AG08395 (cell line): ENCODE results near the gene PBX2.

ENCODE experiments used
- DNase-seq: peaks from one replicate; pipeline ENCODE4 v3.0.0; 2012; ENCODE audit warnings: mixed read lengths, low spot score

Gene PBX2

DNA sequence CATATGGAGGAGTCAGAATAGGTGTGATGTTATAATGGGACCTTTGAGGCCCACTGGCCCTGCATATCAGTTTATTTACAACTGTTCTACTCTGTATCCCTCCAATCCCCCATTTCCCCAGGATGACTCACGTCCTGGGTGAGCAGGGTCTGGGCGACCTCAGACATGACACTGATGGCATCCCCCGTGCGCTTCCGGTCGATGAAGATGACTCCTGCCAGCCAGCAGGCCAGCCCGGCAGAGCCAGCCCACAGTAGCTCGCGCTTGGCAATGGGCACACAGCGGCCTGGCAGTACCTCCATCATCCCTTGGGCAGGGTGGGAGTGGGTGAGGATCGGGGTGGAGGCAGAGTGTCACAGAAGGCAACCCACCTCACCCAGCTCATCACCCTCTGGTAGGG is 19.7 kb downstream of the PBX2 start:
- DNase-seq: no peak

DNA sequence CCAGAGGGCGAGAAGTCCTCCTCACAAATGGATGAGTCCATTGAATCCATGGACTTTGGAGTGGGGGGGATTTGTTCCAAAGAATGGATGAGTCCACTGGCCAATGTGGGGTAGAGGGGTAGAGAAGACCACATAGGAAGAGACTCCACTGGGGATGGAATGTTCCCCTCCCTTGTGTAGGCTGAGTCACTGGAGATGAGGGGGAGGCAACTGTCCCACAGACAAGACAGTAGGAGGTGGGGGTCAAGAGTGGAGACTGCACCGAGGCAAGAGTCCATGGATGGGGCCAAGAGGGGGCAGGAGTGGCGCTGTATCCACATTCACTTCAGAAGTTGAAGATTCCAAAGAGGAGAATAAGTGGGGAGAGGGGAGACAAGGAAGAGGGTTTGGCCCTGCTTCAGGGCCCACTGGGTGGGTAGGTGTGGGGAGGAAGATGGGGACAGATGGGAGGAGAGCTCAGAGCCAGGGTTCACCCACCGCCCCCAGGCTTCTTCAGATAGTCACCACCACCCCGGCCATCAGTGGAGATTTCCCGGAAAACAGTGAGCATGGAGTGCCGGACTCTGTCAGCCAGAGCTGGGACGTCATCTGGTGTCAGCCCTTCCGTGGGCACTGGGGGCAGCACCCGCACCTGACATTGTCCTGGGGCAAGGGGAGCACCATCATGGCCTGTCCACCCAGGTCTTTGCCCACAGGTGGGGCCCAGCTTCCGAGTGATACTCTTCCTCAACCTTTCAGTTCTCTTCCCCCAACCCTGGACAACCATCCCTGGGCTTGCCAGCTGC is 21.0 kb downstream of the PBX2 start:
- DNase-seq: no peak

DNA sequence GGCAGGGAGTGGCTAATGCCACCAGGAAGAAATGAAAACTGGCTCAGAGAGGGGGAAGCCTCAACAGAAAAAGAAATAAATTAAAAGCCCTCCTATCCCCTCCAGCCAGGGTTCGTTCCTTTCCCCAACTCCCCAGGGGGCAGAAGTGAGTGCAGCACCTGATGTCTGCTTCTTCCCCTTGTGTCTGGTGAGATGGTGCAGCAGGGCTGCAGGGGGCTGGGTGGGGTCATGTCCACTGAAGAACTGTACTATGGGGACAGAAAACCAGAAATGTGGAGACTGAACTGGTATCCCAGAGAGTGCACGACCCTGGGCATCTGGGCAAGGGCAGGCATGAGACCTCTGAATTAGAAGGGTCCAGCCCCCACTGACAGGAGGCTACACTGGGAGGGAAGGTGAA is 21.7 kb downstream of the PBX2 start:
- no peak for DNase-seq

DNA sequence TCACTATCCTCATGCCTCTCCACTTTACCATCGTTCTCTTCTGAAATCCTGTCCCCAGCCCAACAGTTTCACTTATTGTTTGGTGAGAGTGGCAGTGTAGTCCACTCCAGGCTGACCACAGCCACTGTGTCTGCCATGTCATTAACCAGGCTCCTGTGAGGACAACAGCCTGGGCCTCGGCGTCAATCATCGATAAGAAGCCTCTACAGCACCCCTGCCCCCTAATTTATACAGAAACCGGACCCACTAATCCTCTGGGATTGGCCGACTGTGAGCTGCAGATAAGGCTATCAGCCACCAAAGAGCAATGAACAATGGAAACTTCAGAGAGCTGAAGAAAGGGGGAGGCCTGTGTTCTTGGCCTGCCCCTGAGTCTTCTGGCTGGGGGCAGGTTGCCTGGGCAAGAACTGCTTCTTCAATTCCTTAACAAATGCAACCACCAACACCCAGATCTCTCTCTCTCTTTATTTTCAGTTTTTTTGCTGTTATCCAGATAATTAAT is 22.2 kb downstream of the PBX2 start:
- no peak for DNase-seq

DNA sequence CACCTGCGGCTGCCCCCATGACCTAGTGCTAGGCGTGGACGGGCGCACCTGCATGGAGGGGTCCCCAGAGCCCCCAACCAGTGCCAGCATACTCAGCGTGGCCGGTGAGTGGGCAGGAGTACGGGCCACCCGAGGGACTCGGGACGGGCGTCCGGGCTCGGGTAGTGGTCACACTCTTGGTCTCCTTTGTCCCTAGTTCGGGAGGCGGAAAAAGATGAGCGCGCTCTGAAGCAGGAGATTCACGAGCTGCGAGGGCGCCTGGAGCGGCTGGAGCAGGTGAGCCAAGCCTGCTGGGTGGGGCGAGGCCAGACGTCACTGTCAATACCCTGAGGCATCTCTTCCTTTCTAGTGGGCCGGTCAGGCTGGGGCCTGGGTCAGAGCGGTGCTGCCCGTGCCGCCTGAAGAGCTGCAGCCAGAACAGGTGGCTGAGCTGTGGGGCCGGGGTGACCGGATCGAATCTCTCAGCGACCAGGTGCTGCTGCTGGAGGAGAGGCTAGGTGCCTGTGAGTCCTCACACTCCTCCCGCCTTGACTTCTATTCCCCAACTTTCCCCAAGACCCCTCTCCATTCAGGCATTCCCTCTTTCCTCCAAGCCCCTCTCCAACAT is 22.7 kb downstream of the PBX2 start:
- no peak for DNase-seq

DNA sequence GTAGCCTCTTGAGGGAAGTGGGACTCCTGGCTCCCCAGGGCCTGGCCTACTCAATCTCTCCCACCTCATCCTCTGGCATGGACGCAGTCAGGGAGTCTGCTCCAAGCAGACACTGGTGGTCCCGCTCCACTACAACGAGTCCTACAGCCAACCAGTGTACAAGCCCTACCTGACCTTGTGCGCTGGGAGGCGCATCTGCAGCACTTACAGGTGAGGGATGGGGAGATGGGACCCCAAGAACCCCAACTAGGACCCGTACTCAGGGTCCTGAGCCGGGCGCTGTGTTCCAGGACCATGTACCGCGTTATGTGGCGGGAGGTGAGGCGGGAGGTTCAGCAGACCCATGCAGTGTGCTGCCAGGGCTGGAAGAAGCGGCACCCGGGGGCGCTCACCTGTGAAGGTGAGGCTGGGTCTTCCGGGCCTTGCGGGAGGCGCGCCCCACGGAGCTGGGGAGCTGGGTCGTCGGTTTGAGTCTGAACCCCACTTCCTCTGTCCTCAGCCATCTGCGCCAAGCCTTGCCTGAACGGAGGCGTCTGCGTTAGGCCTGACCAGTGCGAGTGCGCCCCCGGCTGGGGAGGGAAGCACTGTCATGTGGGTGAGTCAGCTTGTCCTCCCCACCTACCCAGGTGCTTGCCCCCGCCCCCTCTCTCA is 23.5 kb downstream of the PBX2 start:
- no peak for DNase-seq

DNA sequence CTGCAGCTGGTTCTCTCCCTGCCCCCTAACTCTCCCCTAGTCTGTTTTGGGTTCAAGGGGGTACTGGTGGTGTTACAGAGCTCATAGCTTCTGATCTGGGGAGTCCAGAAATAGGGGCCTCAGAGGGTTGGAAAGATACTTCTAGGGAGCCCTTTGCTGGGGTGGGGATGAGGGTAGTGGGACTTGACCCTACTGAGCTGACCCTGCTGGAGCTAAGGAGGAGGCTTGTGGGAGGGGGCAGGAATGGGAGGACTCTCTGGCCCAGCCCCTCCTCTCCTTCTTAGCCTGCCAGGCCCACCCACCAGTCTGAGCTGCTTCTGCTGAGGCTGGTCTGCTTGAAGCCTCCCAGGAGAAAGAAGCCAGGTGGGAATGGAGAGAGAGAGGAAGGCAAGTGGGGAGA is 25.7 kb downstream of the PBX2 start, which contains the start of gene EGFL8:
TSS of gene EGFL8 (plus strand) at position 301 of the 400 bp plus-strand sequence. CDS start 1,571 bp downstream, outside the sequence.
- DNase-seq: no peak

DNA sequence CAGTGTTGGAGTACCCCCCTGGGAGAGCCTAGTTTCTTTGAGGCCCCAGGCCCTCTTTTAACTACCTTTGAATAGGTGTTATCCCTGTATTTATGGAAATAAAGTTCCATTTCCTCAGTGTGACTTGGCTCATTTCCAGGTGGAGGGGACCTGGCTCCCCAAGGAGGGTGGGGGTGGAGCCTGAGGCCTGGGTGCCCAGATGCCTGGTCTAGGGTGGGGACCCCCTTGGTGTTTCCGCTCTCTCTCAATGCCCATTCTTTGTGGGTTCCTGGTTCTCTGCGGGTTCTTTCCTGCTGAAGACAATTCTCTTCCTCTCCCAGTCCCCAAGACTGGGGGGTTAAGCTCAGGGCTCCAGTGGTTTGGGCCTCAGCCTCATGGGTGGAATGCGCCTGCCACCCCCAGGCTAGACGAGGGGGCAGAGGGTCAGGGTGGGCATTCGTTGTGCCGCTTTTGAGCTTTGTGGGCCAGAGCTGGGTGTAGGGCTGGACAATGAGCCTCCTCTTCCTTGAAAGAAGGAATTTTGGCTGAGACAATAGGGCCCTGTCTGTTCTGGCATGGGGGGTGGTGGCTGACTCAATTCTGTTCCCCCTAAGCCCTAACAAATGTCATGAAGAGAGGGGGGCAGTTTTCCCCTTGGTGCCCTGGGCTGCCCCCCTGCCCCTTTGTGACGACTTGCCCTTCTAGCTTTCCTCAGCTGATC is 26.3 kb downstream of the PBX2 start:
- no peak for DNase-seq

DNA sequence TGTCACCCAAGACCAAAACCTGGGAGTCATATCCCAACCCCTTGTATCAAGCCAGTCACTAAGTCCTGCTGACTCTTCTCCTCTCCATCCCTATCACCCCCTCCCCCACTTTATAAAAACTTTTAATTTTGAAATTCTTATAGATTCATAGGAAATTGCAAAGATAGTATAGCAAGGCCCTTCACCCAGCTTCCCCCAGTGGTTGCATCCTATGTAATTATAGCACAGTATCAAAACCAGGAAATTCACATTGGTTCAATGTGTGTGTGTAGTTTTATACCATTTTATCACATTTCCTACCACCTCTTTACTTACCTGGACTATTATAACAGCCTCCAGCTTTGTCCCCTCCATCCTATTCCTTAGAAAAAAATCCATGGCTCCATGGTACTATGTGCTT is 31.9 kb downstream of the PBX2 start:
- DNase-seq: no peak

DNA sequence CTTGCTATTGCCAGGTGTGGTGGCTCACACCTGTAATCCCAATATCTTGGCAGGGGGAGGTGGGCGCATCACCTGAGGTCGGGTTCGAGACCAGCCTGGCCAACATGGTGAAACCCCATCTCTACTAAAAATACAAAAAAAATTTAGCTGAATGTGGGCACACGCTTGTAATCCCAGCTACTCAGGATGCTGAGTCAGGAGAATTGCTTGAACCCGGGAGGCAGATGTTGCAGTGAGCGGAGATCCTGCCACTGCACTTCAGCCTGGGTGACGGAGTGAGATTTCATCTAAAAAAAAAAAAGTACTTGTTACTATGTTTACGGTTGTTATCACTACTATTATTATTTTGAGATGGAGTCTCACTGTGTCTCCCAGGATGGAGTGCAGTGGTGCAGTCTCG is 33.1 kb downstream of the PBX2 start:
- DNase-seq: no peak

DNA sequence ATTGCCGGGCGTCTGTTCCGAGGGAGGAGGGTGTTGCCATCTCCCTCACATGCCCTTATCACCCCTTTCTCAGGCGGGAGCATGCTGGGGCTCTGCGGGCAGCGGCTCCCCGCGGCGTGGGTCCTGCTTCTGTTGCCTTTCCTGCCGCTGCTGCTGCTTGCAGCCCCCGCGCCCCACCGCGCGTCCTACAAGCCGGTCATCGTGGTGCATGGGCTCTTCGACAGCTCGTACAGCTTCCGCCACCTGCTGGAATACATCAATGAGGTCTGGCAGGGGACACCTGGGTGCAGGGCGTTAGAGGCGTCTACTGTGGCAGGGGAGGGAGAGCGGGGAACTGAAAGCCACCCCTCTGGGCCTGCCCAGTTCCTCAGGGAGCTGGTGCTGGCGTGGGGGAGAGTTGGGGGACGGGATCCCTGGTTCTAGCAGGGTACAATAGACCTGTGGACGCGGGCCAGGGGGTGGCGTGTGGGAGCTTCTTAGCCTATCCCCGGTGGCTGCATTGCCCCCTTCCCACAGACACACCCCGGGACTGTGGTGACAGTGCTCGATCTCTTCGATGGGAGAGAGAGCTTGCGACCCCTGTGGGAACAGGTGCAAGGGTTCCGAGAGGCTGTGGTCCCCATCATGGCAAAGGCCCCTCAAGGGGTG is 35.4 kb downstream of the PBX2 start:
- DNase-seq: peak; percentile 75

DNA sequence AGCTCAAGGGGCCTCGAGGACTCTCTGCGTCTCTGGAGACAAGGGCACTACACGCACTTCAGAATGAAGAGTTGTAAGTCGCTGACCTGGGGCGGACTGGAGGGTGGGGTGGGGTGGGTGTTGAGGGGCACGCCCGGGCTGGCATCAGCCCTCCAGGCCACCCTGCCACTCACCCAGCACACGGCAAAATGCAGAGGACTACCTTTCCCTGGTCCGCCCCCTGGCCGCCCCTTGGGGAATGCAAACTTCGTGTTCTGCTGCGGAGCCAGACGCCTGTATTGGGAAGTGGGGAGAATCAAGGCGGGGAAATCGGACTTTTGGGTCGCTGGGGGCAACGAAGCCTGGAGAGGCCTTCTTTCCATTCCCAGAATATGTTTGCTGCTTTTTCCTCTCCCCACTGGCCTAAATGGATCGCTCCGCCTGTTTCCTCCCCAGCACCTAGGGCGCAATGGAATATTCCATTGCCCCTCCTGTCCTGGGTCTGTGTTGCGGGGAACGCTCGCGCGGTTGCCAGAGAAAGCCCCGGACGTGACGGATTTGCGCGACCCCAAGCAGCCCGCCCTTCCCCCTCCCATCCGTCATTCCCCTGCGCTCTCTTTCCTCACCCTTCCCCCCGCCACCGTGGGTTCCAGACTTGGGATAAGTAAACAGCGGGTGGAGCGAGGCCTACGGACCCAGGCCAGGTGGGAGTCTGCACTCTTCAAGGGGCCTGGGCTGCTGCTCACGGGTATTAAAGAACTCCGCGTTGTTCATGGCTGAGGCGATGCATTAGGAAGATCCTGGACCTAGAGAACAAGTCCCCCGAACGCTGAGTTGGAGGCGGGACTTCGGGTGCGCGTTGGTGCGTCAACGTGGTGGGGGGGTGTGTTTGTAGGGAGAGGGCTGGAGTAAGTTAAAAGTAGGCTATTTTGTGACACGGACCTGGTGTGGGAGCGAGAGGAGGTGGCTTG is 36.2 kb downstream of the PBX2 start, which contains the start of gene PPT2:
TSS of gene PPT2 (plus strand) at position 578 of the 950 bp plus-strand sequence. CDS start 454 bp downstream, outside the sequence.
- DNase-seq: peak; percentile 89

DNA sequence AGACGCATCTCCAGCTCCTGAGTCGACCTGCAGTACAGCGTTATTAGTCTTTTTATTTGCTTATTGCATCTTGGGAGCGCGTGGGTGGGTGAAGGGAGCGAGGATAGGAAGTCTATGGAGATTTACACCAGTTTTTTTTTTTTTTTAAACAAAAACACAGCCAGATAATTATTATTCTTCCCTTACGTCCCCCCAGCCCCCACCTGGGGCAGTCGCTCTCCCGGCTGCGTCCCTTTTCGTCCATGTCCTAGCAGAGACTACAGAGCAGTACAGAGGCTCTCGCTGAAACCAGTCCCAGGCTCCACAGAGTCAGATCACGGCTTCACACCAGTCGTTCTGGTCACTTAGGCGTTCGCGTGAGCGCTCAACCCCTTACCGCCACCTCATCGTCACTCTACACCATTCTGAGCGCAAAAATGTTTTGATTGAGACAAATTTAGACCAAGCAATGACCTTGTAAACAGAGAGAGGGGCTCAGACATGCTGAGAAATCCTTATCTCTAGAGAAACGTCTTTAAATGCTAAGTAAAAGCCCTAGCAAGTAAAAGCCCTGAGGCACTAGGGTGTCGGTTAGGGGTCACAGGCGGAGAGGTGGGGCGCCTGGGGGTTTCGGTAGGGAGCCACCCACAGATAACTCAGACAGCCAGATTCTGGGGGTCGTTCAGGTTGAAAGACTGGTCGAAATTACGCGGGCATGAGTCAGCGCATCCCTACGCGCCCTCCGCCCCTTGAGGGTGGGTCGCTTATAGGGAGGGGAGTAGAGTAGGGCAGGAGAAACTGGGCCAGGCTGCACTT is 37.0 kb downstream of the PBX2 start:
- DNase-seq: no peak

DNA sequence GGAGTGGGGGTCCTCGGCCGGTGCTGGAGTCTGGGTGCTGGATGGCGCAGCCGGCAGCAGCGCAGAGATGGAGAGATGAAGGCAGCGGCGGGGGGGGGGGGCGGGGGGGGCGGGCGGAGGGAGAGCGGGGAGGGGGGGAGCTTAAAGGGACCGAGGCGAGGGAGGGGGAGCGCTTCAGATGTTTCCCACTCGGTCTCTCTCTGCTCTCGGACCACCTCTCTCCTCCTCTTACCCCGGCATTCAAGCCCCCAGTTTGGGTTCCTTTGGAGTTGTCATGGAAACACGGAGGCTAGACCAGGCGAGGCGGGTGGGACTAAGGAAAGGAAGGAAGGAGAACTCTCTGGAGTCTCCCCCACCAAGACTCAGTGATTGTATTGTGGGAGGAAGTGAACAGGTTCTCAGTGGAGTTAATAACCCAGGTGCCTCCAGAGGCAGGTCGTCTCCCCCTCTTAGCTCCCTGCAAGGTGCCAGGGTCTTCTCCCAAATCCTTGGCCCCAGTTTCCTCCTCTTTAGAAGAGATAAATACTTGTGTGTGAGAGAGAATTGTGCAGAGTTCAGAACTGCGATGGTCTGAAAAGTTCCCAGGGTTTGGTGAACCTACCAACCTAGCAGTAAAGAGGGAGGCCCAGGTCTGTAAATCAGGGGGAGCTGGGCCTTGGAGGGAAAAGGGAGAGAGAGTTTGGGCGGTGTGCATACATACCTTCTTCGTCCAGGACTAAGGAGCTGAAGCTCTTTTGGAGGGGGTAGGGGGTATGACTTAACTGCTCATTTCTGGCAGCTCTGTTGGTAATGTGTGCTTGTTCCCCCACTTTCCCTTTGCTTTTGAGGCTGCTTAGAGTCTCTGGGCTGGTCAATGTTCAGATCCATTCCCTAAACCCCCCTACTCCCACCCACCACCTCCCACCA is 37.9 kb downstream of the PBX2 start, which contains the start of gene PRRT1:
TSS of gene PRRT1 (minus strand) at position 77 of the 906 bp plus-strand sequence. CDS start 112 bp downstream, outside the sequence.
- peak; percentile 44 for DNase-seq

DNA sequence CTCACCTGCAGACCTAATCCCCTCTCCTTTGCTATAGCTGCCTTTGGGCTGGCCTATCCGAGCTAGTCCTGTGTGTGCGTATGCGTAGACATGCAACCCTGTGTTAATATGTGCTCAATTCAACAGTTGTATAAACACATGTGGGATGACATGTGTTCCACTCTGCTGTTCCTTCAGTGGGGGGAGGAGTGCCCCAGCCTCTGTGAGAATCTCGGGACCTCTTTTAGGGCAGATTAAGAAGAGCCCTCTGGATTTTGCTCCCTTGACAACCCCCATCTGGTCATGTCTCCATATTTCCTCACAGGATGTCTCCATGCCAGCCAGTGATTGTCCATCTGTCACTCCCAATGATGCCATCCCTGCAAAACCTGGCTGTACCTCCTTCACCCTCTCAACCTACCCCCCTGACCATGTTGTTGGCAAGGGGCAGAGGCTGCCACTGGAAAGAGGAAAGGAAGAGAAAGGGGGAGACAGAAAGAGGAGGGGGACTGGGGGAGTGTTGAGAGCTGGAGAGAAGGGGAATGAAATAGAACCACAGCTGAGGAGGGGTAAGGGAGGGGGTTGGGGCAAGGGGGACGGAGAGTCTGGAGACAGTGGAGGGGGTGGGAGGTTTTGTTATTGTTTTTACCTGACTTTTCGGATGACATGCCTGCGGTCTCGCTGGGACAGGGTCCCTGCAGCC is 38.7 kb downstream of the PBX2 start:
- no peak for DNase-seq

DNA sequence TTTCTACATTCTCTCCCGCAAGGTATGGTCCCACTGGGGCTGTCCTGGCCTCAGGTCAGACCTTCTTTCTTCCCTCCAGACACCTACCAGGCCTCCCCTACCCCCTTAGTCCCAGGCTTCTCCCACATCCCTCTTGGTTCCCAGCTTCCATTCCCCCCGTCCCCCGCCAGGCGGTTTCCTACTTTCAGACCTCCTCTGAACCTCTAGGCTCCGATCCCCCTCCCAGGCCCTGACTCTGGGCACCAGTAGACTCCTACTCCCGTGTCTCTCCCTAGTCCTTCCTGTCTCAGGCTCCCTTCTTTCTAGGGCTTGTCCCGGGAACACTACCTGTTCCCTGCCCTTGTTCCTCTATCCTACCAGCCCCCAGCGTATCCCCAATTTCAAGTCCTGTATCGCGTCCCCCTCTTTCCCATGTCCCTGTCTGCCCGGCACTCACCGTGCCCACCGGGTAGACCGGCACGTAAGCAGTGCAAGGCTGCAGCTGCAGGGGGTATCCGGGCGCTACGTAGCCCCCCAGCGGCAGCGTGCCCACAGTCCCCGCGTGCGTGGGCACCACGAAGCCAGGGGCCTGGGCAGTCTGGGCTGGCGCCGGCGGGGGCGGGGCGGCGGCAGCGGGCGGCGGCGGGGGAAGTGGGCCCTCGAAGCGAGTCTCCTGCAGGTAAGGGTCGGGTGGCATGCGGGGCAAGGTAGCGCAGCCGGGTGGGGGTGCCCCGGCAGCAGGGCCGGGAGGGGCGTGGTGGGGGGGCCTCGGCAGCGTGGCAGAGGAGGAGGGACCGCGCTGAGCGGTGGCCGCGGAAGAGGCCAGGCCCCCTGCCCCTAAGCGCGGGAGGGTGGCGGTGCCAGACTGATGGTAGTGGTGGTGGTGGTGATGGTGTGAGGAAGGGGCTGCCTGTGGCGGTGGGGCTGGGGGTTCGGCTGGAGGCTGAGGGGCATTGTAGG is 39.8 kb downstream of the PBX2 start:
- DNase-seq: no peak
